ENCODE data around the gene GPR119. TPM values are rescaled to one million over a fixed set of nuclear protein-coding genes. Genes with fewer than 3 reads are reported as not detected.
"Not testable (repeated sequence)": the region's sequence is repeated elsewhere in the genome, so short reads cannot be mapped to it uniquely, and the experiment has no call there.

The GPR119 gene
- total RNA-seq, 2 experiments from 2014 or later, result not detected

- no peaks in the 10 kb centered on the region for H3K36me3 Mint-ChIP-seq (ENCODE audit: low read depth)
- no peak overlapping the region for H3K4me3 Mint-ChIP-seq
- H3K27ac Mint-ChIP-seq, result no peak overlapping the region
- intact Hi-C loops (cut with micrococcal nuclease), result no loop called here
- TF ChIP-seq, protein P1, sequence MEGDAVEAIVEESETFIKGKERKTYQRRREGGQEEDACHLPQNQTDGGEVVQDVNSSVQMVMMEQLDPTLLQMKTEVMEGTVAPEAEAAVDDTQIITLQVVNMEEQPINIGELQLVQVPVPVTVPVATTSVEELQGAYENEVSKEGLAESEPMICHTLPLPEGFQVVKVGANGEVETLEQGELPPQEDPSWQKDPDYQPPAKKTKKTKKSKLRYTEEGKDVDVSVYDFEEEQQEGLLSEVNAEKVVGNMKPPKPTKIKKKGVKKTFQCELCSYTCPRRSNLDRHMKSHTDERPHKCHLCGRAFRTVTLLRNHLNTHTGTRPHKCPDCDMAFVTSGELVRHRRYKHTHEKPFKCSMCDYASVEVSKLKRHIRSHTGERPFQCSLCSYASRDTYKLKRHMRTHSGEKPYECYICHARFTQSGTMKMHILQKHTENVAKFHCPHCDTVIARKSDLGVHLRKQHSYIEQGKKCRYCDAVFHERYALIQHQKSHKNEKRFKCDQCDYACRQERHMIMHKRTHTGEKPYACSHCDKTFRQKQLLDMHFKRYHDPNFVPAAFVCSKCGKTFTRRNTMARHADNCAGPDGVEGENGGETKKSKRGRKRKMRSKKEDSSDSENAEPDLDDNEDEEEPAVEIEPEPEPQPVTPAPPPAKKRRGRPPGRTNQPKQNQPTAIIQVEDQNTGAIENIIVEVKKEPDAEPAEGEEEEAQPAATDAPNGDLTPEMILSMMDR (IDR thresholded peaks at IDR 0.05), result no peak
- no peak for ATAC-seq
- H3K9me3 Mint-ChIP-seq, result no peaks in the 10 kb centered on the region
- ChIA-PET POLR2A (no interaction called here), CTCF (no interaction called here)
- H3K4me1 Mint-ChIP-seq (ENCODE audit: low read depth), result no peaks in the 10 kb centered on the region
- H3K27me3 Mint-ChIP-seq, result no peaks in the 10 kb centered on the region
- no peak for DNase-seq
These were observed 7.3 kb downstream of the GPR119 start for GRCh38 chrX:130378024-130378669.

DNA sequence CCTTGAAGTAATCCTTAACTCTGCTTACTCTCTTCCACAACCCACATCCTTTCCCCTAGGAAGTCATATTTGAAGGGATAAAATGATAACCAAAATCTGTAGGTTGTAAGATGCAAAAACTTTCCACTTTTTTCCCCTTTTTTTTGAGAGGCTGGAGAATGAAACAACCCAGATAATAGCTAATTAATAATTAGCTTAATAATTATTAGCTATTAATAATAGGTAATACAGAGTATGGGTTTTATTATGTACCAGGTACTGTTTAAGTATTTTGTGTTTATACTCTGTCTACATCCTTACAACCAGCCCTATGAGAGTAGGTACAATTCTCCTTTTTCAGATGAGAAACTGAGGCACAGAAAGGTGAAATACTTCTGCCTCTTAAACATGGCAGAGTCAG lies 9.4 kb downstream of the GPR119 start:
- no peaks in the 10 kb centered on the region for H3K9me3 Mint-ChIP-seq
- H3K4me1 Mint-ChIP-seq (ENCODE audit: low read depth), result no peaks in the 10 kb centered on the region
- ATAC-seq (no peak), DNase-seq (no peak)
- TF ChIP-seq, protein P1 (IDR thresholded peaks at IDR 0.05), result no peak
- intact Hi-C loops (cut with micrococcal nuclease), result no loop called here
- ChIA-PET CTCF (no interaction called here), POLR2A (no interaction called here)
- peaks cover 2% of the 10 kb centered on the region for H3K36me3 Mint-ChIP-seq (ENCODE audit: low read depth)
- no peak overlapping the region for H3K27ac Mint-ChIP-seq
- H3K27me3 Mint-ChIP-seq, result no peaks in the 10 kb centered on the region
- H3K4me3 Mint-ChIP-seq, result no peak overlapping the region

GRCh38 chrX:130352050-130352449 lies 33.4 kb downstream of the GPR119 start:
- H3K9me3 Mint-ChIP-seq; DNase-seq; ATAC-seq; H3K27ac Mint-ChIP-seq; H3K27me3 Mint-ChIP-seq; intact Hi-C loops (cut with micrococcal nuclease); H3K4me1 Mint-ChIP-seq (ENCODE audit: low read depth); CTCF ChIA-PET; H3K4me3 Mint-ChIP-seq: not testable (repeated sequence)
- POLR2A ChIA-PET, result interaction anchor here (1.1 kb wide), 1 partner anchor 13 kb away, joined by 3 read pairs; no protein-coding TSS in a partner anchor
- H3K36me3 Mint-ChIP-seq (ENCODE audit: low read depth), result peaks cover 11% of the 10 kb centered on the region

DNA sequence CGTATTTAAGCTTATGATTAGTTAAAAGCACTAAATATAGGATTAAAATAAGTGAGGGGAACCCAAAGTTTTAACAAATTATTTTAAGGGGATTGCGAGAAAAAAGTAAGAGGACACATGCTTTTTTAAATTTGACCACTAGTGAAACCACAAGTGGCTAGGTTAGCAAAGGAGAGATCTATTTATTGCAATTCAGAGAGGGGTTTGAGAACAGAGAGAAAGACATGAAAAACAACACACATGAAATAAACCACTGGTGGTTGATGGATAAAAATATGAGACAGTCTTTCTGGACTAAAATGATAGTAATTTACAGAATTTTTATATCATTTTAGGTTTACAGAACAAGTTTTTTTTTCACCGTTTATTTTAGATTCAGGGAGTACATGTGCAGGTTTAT lies 33.9 kb downstream of the GPR119 start:
- Mint-ChIP-seq H3K27ac (no peak overlapping the region), H3K27me3 (no peaks in the 10 kb centered on the region), H3K9me3 (no peaks in the 10 kb centered on the region), H3K36me3 (ENCODE audit: low read depth) (peaks cover 11% of the 10 kb centered on the region), H3K4me1 (ENCODE audit: low read depth) (no peaks in the 10 kb centered on the region), H3K4me3 (no peak overlapping the region)
- TF ChIP-seq, protein P1 (IDR thresholded peaks at IDR 0.05), result no peak
- ChIA-PET POLR2A (no interaction called here), CTCF (no interaction called here)
- DNase-seq (no peak), ATAC-seq (no peak)
- intact Hi-C loops (cut with micrococcal nuclease), result no loop called here

- DNase-seq (no peak), ATAC-seq (no peak)
- H3K36me3 Mint-ChIP-seq (ENCODE audit: low read depth), result peaks cover 5% of the 10 kb centered on the region
- no peaks in the 10 kb centered on the region for H3K27me3 Mint-ChIP-seq
- TF ChIP-seq, protein P1 (IDR thresholded peaks at IDR 0.05), result no peak
- ChIA-PET CTCF (no interaction called here), POLR2A (no interaction called here)
- H3K4me1 Mint-ChIP-seq (ENCODE audit: low read depth), result peaks cover 8% of the 10 kb centered on the region
- intact Hi-C loops (cut with micrococcal nuclease), result no loop called here
- H3K9me3 Mint-ChIP-seq, result no peaks in the 10 kb centered on the region
- H3K27ac Mint-ChIP-seq, result no peak overlapping the region
- no peak overlapping the region for H3K4me3 Mint-ChIP-seq
These were observed 38.2 kb downstream of the GPR119 start for GRCh38 chrX:130347321-130347720.

Measured in activated CD8-positive, alpha-beta T cell treated with anti-CD3 and anti-CD28 coated beads for 36 hours (primary cell).